ENCODE results near the gene ACSL1. TPM values are rescaled to one million over a fixed set of nuclear protein-coding genes. Genes with fewer than 3 reads are reported as not detected.

Gene ACSL1
- total RNA-seq, 2 experiments from 2014 or later: 17.1 to 17.2 TPM

GRCh38 chr4:184853436-184853835, 27.7 kb upstream of the ACSL1 start:
- no peak for ATAC-seq
- DNase-seq: no peak
- POLR2A ChIA-PET: no interaction called here
- intact Hi-C loops (cut with DNase I, micrococcal nuclease): no loop called here
- Mint-ChIP-seq H3K27me3 (peaks cover 5% of the 10 kb centered on the region), H3K27ac (no peak overlapping the region), H3K4me1 (peaks cover 17% of the 10 kb centered on the region), H3K9me3 (ENCODE audit: low read depth) (no peaks in the 10 kb centered on the region), H3K4me3 (no peak overlapping the region), H3K36me3 (ENCODE audit: low read depth) (no peaks in the 10 kb centered on the region)
- CTCF ChIA-PET: no interaction called here

DNA sequence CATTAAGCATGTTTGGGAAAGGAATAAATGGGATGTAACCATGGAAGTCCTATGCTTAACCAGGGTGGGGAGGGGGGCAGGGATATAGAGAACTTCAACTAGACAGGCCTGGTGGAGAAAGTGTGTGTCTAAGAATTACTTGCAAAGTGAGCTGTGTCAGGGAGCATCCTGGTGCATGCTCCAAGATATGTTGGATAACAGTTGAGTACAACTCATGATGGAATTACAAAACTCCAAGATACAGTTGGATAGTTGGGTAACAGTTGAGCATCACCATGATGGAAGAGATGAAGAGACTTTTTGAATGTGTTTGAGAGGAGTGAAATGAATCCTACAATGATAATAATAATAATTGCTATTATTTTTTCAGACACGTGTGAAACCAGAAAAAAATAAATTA, 26.1 kb upstream of the ACSL1 start:
- ATAC-seq (no peak), DNase-seq (no peak)
- Mint-ChIP-seq H3K4me3 (no peak overlapping the region), H3K27ac (no peak overlapping the region), H3K9me3 (ENCODE audit: low read depth) (no peaks in the 10 kb centered on the region), H3K4me1 (peaks cover 18% of the 10 kb centered on the region), H3K27me3 (peaks cover 7% of the 10 kb centered on the region), H3K36me3 (ENCODE audit: low read depth) (no peaks in the 10 kb centered on the region)
- ChIA-PET POLR2A (no interaction called here), CTCF (no interaction called here)
- intact Hi-C loops (cut with DNase I, micrococcal nuclease): no loop called here

GRCh38 chr4:184851200-184851541, 25.4 kb upstream of the ACSL1 start:
- Mint-ChIP-seq H3K36me3 (ENCODE audit: low read depth) (no peaks in the 10 kb centered on the region), H3K27ac (no peak overlapping the region), H3K9me3 (ENCODE audit: low read depth) (no peaks in the 10 kb centered on the region), H3K4me3 (no peak overlapping the region), H3K4me1 (peaks cover 18% of the 10 kb centered on the region), H3K27me3 (peaks cover 10% of the 10 kb centered on the region)
- ChIA-PET POLR2A (no interaction called here), CTCF (no interaction called here)
- intact Hi-C loops (cut with DNase I, micrococcal nuclease): no loop called here
- peak; percentile 68 for ATAC-seq
- DNase-seq: peak; percentile 36

- H3K27me3 Mint-ChIP-seq: peaks cover 10% of the 10 kb centered on the region
- peak overlapping the region; percentile 27 for H3K27ac Mint-ChIP-seq
- peak overlapping the region; percentile 25 for H3K4me3 Mint-ChIP-seq
- POLR2A ChIA-PET: no interaction called here
- no peak for DNase-seq
- peaks cover 18% of the 10 kb centered on the region for H3K4me1 Mint-ChIP-seq
- no peaks in the 10 kb centered on the region for H3K36me3 Mint-ChIP-seq (ENCODE audit: low read depth)
- H3K9me3 Mint-ChIP-seq (ENCODE audit: low read depth): no peaks in the 10 kb centered on the region
- intact Hi-C loops (cut with DNase I, micrococcal nuclease): no loop called here
- peak; percentile 35 for ATAC-seq
- CTCF ChIA-PET: no interaction called here
These were observed 24.8 kb upstream of the ACSL1 start for GRCh38 chr4:184850431-184851199.

GRCh38 chr4:184850018-184850417, 24.2 kb upstream of the ACSL1 start:
- CTCF ChIA-PET: interaction anchor here (0.6 to 1.0 kb wide), 2 partner anchors 26 to 48 kb away, joined by 3 to 5 read pairs; no protein-coding TSS in a partner anchor
- peak overlapping the region; percentile 27 for H3K27ac Mint-ChIP-seq
- peaks cover 7% of the 10 kb centered on the region for H3K27me3 Mint-ChIP-seq
- no peaks in the 10 kb centered on the region for H3K36me3 Mint-ChIP-seq (ENCODE audit: low read depth)
- DNase-seq (no peak), ATAC-seq (no peak)
- peak overlapping the region; percentile 25 for H3K4me3 Mint-ChIP-seq
- H3K9me3 Mint-ChIP-seq (ENCODE audit: low read depth): no peaks in the 10 kb centered on the region
- POLR2A ChIA-PET: interaction anchor here (0.6 kb wide), 1 partner anchor 336 kb away, joined by 3 read pairs; no protein-coding TSS in a partner anchor
- intact Hi-C loops (cut with DNase I, micrococcal nuclease): no loop called here
- peaks cover 13% of the 10 kb centered on the region for H3K4me1 Mint-ChIP-seq

GRCh38 chr4:184849185-184849584, 23.4 kb upstream of the ACSL1 start:
- ChIA-PET POLR2A (interaction anchor here (0.6 kb wide), 1 partner anchor 335 kb away, joined by 3 read pairs; no protein-coding TSS in a partner anchor), CTCF (interaction anchor here (0.6 to 1.0 kb wide), 2 partner anchors 25 to 49 kb away, joined by 3 to 5 read pairs; no protein-coding TSS in a partner anchor)
- H3K27me3 Mint-ChIP-seq: peaks cover 5% of the 10 kb centered on the region
- ATAC-seq: peak; percentile 59
- H3K4me3 Mint-ChIP-seq: no peak overlapping the region
- no peaks in the 10 kb centered on the region for H3K36me3 Mint-ChIP-seq (ENCODE audit: low read depth)
- no peaks in the 10 kb centered on the region for H3K9me3 Mint-ChIP-seq (ENCODE audit: low read depth)
- H3K27ac Mint-ChIP-seq: peak overlapping the region; percentile 21
- DNase-seq: no peak
- peaks cover 5% of the 10 kb centered on the region for H3K4me1 Mint-ChIP-seq
- intact Hi-C loops (cut with DNase I, micrococcal nuclease): no loop called here

DNA sequence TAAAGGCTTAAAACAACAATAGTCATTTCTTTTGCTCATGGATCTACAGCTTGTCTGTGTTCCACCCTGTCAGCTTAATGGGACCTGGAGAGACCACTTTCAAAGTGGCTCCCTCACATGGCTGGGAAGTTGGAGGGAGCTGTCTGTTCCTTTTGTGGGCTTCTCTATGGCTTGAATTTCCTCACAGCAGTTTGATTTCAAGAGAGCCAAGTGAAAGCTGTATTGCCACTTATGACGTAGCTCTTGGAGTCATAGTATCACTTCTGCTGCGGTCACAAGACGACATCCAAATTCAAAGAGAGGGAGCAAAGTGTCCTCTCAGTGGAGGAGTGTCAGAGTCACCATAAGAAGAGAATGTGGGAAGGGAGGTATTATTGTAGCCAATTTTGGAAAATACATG, 22.7 kb upstream of the ACSL1 start:
- CTCF ChIA-PET: interaction anchor here (0.9 kb wide), 1 partner anchor 51 kb away, joined by 3 read pairs; no protein-coding TSS in a partner anchor
- no peaks in the 10 kb centered on the region for H3K36me3 Mint-ChIP-seq (ENCODE audit: low read depth)

GRCh38 chr4:184846531-184846930, 20.8 kb upstream of the ACSL1 start:
- intact Hi-C loops (cut with DNase I, micrococcal nuclease): no loop called here

More for the DNA sequence above, 22.7 kb upstream of the ACSL1 start:
- intact Hi-C loops (cut with DNase I, micrococcal nuclease): no loop called here
- H3K27ac Mint-ChIP-seq: no peak overlapping the region
- DNase-seq (no peak), ATAC-seq (no peak)
- no peaks in the 10 kb centered on the region for H3K9me3 Mint-ChIP-seq (ENCODE audit: low read depth)
- peaks cover 5% of the 10 kb centered on the region for H3K27me3 Mint-ChIP-seq
- H3K4me3 Mint-ChIP-seq: no peak overlapping the region
- H3K4me1 Mint-ChIP-seq: peaks cover 11% of the 10 kb centered on the region
- POLR2A ChIA-PET: interaction anchor here (0.5 to 1.0 kb wide), 2 partner anchors 26 to 115 kb away, joined by 4 to 8 read pairs; partner anchors contain the start of gene CENPU

DNA sequence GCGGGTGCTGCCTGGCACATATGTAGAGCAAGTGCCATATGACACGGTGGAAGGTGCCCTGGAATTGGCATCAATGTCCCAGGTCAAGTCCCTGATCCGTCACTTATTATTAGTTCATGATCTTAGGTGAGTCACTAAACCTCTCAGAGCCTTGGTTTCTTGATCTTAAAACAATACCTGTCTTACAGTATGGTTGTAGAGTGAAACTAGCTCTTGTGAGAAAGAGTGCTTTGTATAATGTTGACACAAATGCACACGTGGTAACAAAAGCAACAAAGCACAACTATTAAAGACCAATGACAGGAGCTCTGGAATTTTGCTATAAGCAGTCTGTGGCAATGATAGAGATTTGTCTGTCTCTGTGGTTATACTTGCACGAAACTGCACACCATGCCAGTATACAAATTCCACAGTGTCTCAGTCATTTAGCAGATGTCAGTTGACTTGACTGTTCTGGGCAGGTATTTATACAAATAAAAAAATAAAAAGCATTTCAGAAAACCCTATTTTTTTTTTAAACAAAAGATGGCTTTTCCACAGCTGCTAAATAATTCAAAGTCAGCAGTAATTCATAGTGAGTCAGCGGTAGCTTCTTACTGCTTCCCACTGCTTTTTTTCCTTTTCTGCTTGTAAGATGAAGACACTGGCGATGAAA, 19.7 kb upstream of the ACSL1 start:
- intact Hi-C loops (cut with DNase I, micrococcal nuclease): no loop called here
- peaks cover 11% of the 10 kb centered on the region for H3K27me3 Mint-ChIP-seq
- no peak overlapping the region for H3K27ac Mint-ChIP-seq
- ChIA-PET POLR2A (interaction anchor here (0.5 to 0.7 kb wide), 2 partner anchors 60 to 112 kb away, joined by 3 read pairs; partner anchors contain the start of gene CENPU), CTCF (interaction anchor here (0.8 to 1.1 kb wide), 4 partner anchors 8 to 347 kb away, joined by 3 to 4 read pairs (median 4); no protein-coding TSS in a partner anchor)
- H3K36me3 Mint-ChIP-seq (ENCODE audit: low read depth): no peaks in the 10 kb centered on the region
- DNase-seq (no peak), ATAC-seq (peak; percentile 31)
- H3K4me3 Mint-ChIP-seq: no peak overlapping the region
- no peaks in the 10 kb centered on the region for H3K9me3 Mint-ChIP-seq (ENCODE audit: low read depth)
- peaks cover 13% of the 10 kb centered on the region for H3K4me1 Mint-ChIP-seq

More at GRCh38 chr4:184846531-184846930, 20.8 kb upstream of the ACSL1 start:
- Mint-ChIP-seq H3K36me3 (ENCODE audit: low read depth) (no peaks in the 10 kb centered on the region), H3K27ac (no peak overlapping the region), H3K9me3 (ENCODE audit: low read depth) (no peaks in the 10 kb centered on the region), H3K4me3 (no peak overlapping the region), H3K27me3 (peaks cover 9% of the 10 kb centered on the region), H3K4me1 (peaks cover 13% of the 10 kb centered on the region)
- no peak for ATAC-seq
- ChIA-PET CTCF (interaction anchor here (0.7 to 1.1 kb wide), 2 partner anchors 348 to 435 kb away, joined by 3 to 4 read pairs; no protein-coding TSS in a partner anchor), POLR2A (no interaction called here)
- DNase-seq: no peak

GRCh38 chr4:184844742-184845141, 19.0 kb upstream of the ACSL1 start:
- POLR2A ChIA-PET: interaction anchor here (0.7 kb wide), 1 partner anchor 111 kb away, joined by 3 read pairs; the partner anchor contains the start of gene CENPU
- intact Hi-C loops (cut with DNase I, micrococcal nuclease): no loop called here
- no peak for ATAC-seq
- no peak overlapping the region for H3K27ac Mint-ChIP-seq
- no peak overlapping the region for H3K4me3 Mint-ChIP-seq
- CTCF ChIA-PET: interaction anchor here (0.8 to 1.7 kb wide), 2 partner anchors 28 to 98 kb away, joined by 4 to 6 read pairs; no protein-coding TSS in a partner anchor
- H3K9me3 Mint-ChIP-seq (ENCODE audit: low read depth): no peaks in the 10 kb centered on the region
- H3K27me3 Mint-ChIP-seq: peaks cover 11% of the 10 kb centered on the region
- DNase-seq: no peak
- peaks cover 9% of the 10 kb centered on the region for H3K4me1 Mint-ChIP-seq
- no peaks in the 10 kb centered on the region for H3K36me3 Mint-ChIP-seq (ENCODE audit: low read depth)

DNA sequence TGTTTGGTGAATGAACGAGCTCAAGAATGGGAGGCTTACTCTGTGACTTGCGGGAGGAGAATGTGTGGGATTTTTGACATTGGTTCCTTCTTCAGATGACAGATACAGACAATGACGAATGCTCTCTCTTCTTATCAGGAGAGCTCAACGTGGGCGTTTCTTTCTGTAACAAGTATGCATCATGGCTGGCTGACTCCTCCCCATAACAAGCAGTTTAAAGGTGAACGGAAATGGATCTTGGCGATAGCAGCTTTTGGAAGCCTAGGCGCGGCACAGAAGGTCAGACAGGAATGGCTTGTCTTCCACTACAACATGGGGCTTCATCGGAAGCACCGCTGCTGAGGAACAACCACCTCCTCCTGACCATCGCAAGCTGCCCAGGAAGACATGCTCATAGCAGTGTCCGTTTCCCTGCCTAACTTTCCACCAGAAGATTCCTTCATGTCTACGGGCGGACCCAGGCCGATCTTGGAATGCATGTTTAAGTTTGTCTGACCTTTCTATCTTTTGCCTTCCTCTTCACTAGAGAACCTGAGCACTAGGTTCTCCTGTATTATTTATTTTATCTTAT, 18.3 kb upstream of the ACSL1 start:
- DNase-seq (peak; percentile 47), ATAC-seq (peak; percentile 88)
- Mint-ChIP-seq H3K27me3 (peaks cover 11% of the 10 kb centered on the region), H3K4me1 (peaks cover 9% of the 10 kb centered on the region), H3K36me3 (ENCODE audit: low read depth) (no peaks in the 10 kb centered on the region), H3K9me3 (ENCODE audit: low read depth) (no peaks in the 10 kb centered on the region), H3K4me3 (no peak overlapping the region), H3K27ac (no peak overlapping the region)
- POLR2A ChIA-PET: interaction anchor here (0.6 kb wide), 1 partner anchor 114 kb away, joined by 7 read pairs; no protein-coding TSS in a partner anchor
- intact Hi-C loops (cut with DNase I, micrococcal nuclease): no loop called here
- CTCF ChIA-PET: interaction anchor here (1.7 kb wide), 1 partner anchor 98 kb away, joined by 6 read pairs; no protein-coding TSS in a partner anchor

All from activated CD4-positive, alpha-beta T cell treated with anti-CD3 and anti-CD28 coated beads for 36 hours (primary cell).